Stomach (tissue), 4 donors: ENCODE measurements around the gene ZRANB2.

ENCODE experiments used
- EP300 ChIP-seq: sonication (generic); formaldehyde crosslinking; IDR thresholded peaks from one replicate; pipeline ENCODE4 v1.6.1; 2017; ENCODE audit warnings: antibody characterized with exemption
- POLR2A ChIP-seq, 4 donors: fragments of 450-650 bp; IDR thresholded peaks; one replicate each; pipeline ENCODE4 v1.6.1; 2016; ENCODE audit warnings: antibody characterized with exemption in 4 of 4, control low read depth in 2 of 4, mild to moderate bottlenecking in 1 of 4, moderate library complexity in 1 of 4
- TF ChIP-seq, protein P1 (sequence below), 7 experiments: fragments of 450-650 bp in 4 of 7; fragments of 200-600 bp in 3 of 7; sonication (generic) in 3 of 7; IDR thresholded peaks; one replicate each; pipeline ENCODE4 v1.5.1; 2016 to 2019; ENCODE audit warnings: antibody characterized with exemption in 7 of 7, control low read depth in 2 of 7, mild to moderate bottlenecking in 1 of 7

DNA sequence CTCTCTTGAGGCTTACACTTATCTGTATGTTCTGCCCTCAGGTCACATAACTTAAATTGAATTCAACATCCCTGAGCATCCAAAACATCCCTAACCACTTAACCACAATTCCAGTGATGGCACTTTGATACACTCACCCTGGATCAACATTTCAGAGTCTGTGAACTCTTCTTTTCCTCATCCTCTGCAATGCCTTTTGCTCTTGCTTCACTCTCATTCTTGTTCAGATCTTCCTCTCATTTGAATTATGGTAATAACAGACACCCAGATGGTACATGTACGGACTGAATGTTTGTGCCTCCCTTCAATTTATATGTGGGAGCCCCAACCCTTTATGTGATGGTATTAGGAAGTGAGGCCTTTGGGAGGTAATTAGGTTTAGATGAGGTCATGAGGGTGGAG is 66.7 kb downstream of the ZRANB2 start:
- TF ChIP-seq, protein P1, sequence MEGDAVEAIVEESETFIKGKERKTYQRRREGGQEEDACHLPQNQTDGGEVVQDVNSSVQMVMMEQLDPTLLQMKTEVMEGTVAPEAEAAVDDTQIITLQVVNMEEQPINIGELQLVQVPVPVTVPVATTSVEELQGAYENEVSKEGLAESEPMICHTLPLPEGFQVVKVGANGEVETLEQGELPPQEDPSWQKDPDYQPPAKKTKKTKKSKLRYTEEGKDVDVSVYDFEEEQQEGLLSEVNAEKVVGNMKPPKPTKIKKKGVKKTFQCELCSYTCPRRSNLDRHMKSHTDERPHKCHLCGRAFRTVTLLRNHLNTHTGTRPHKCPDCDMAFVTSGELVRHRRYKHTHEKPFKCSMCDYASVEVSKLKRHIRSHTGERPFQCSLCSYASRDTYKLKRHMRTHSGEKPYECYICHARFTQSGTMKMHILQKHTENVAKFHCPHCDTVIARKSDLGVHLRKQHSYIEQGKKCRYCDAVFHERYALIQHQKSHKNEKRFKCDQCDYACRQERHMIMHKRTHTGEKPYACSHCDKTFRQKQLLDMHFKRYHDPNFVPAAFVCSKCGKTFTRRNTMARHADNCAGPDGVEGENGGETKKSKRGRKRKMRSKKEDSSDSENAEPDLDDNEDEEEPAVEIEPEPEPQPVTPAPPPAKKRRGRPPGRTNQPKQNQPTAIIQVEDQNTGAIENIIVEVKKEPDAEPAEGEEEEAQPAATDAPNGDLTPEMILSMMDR (IDR thresholded peaks at IDR 0.05), result no peak
- TF ChIP-seq POLR2A (IDR thresholded peaks at IDR 0.05), result no peak
- TF ChIP-seq EP300, result no peak
